HEK293 (cell line): ENCODE data around the gene RPL22.
A peak's percentile ranks its signal among the peaks of the same experiment; 100 is the strongest.

Experiments used
- FEZF1 ChIP-seq: fragments of 450-650 bp; formaldehyde crosslinking; IDR thresholded peaks from 2 replicates; pipeline ENCODE4 v1.5.1; 2016; ENCODE audit warnings: missing biosample characterization, missing genetic modification characterization
- GFI1B ChIP-seq: fragments of 450-650 bp; formaldehyde crosslinking; IDR thresholded peaks from 2 replicates; pipeline ENCODE4 v1.5.1; 2016; ENCODE audit warnings: missing biosample characterization, missing genetic modification characterization
- GLI4 ChIP-seq: fragments of 450-650 bp; formaldehyde crosslinking; IDR thresholded peaks from 2 replicates; pipeline ENCODE4 v1.5.1; 2016; ENCODE audit warnings: missing biosample characterization, missing genetic modification characterization
- GLIS2 ChIP-seq: fragments of 450-650 bp; formaldehyde crosslinking; IDR thresholded peaks from 2 replicates; pipeline ENCODE4 v1.5.1; 2016; ENCODE audit warnings: missing biosample characterization, missing genetic modification characterization
- HOXC10 ChIP-seq: sonication (generic); formaldehyde crosslinking; IDR thresholded peaks from 2 replicates; pipeline ENCODE4 v1.8.1; 2023; ENCODE audit warnings: mild to moderate bottlenecking, missing genetic modification reagents
- KLF9 ChIP-seq: fragments of 450-650 bp; formaldehyde crosslinking; IDR thresholded peaks from 2 replicates; pipeline ENCODE4 v1.5.1; 2016; ENCODE audit warnings: missing biosample characterization, missing genetic modification characterization, low read depth
- PRDM1 ChIP-seq: fragments of 450-650 bp; formaldehyde crosslinking; IDR thresholded peaks from 2 replicates; pipeline ENCODE4; 2016; ENCODE audit warnings: missing biosample characterization, missing genetic modification characterization
- RBAK ChIP-seq: fragments of 450-650 bp; formaldehyde crosslinking; IDR thresholded peaks from 2 replicates; pipeline ENCODE4 v1.5.1; 2016; ENCODE audit warnings: missing biosample characterization, missing genetic modification characterization
- REST ChIP-seq: fragments of 450-650 bp; formaldehyde crosslinking; IDR thresholded peaks from 2 replicates; pipeline ENCODE4 v1.5.1; 2016; ENCODE audit warnings: missing biosample characterization, missing genetic modification characterization
- SCRT2 ChIP-seq: fragments of 450-650 bp; formaldehyde crosslinking; IDR thresholded peaks from 2 replicates; pipeline ENCODE4 v1.5.1; 2016; ENCODE audit warnings: missing biosample characterization, missing genetic modification characterization
- TCF7L2 ChIP-seq: IDR thresholded peaks from 2 replicates; pipeline ENCODE4 v1.6.1; 2011; ENCODE audit warnings: low read depth, mild to moderate bottlenecking, inconsistent platforms, low read length, moderate library complexity, borderline replicate concordance
- TRIM28 ChIP-seq: IDR thresholded peaks from 2 replicates; pipeline ENCODE4 v1.6.1; 2011; ENCODE audit warnings: low read length, control low read depth, borderline replicate concordance
- ZBTB26 ChIP-seq: fragments of 450-650 bp; formaldehyde crosslinking; optimal IDR thresholded peaks from 2 replicates; pipeline ENCODE3; 2016; ENCODE audit warnings: missing biosample characterization, mild to moderate bottlenecking, missing genetic modification characterization
- ZBTB48 ChIP-seq: fragments of 450-650 bp; formaldehyde crosslinking; IDR thresholded peaks from 2 replicates; pipeline ENCODE4 v1.5.1; 2016; ENCODE audit warnings: missing biosample characterization, missing genetic modification characterization
- ZFP41 ChIP-seq: fragments of 450-650 bp; formaldehyde crosslinking; IDR thresholded peaks from 2 replicates; pipeline ENCODE4 v1.5.1; 2016; ENCODE audit warnings: missing biosample characterization, missing genetic modification characterization, borderline replicate concordance
- ZIC2 ChIP-seq: fragments of 450-650 bp; formaldehyde crosslinking; IDR thresholded peaks from 2 replicates; pipeline ENCODE4 v1.5.1; 2016; ENCODE audit warnings: missing biosample characterization, missing genetic modification characterization
- ZNF10 ChIP-seq: fragments of 450-650 bp; formaldehyde crosslinking; IDR thresholded peaks from 2 replicates; pipeline ENCODE4 v1.5.1; 2017; ENCODE audit warnings: missing biosample characterization, missing genetic modification characterization
- ZNF169 ChIP-seq: fragments of 450-650 bp; formaldehyde crosslinking; IDR thresholded peaks from 2 replicates; pipeline ENCODE4 v1.5.1; 2016; ENCODE audit warnings: missing biosample characterization, missing genetic modification characterization
- ZNF184 ChIP-seq: fragments of 450-650 bp; IDR thresholded peaks from 2 replicates; pipeline ENCODE4 v1.5.1; 2018; ENCODE audit warnings: missing biosample characterization, mild to moderate bottlenecking, missing genetic modification characterization
- ZNF202 ChIP-seq: fragments of 450-650 bp; formaldehyde crosslinking; IDR thresholded peaks from 2 replicates; pipeline ENCODE4 v1.5.1; 2016; ENCODE audit warnings: missing biosample characterization, missing genetic modification characterization, borderline replicate concordance
- ZNF211 ChIP-seq: fragments of 450-650 bp; formaldehyde crosslinking; IDR thresholded peaks from 2 replicates; pipeline ENCODE4 v1.5.1; 2016; ENCODE audit warnings: low read depth, missing biosample characterization, missing genetic modification characterization
- ZNF354C ChIP-seq: fragments of 450-650 bp; formaldehyde crosslinking; IDR thresholded peaks from 2 replicates; pipeline ENCODE4 v1.5.1; 2016; ENCODE audit warnings: missing biosample characterization, missing genetic modification characterization, low read depth, borderline replicate concordance
- ZNF366 ChIP-seq: fragments of 450-650 bp; formaldehyde crosslinking; conservative IDR thresholded peaks from 2 replicates; pipeline ENCODE4 v1.5.1; 2016; ENCODE audit warnings: missing biosample characterization, missing genetic modification characterization
- ZNF394 ChIP-seq: fragments of 450-650 bp; formaldehyde crosslinking; IDR thresholded peaks from 2 replicates; pipeline ENCODE4 v1.5.1; 2016; ENCODE audit warnings: missing biosample characterization, missing genetic modification characterization, mild to moderate bottlenecking, moderate library complexity, borderline replicate concordance
- ZNF416 ChIP-seq: fragments of 450-650 bp; formaldehyde crosslinking; IDR thresholded peaks from 2 replicates; pipeline ENCODE4 v1.5.1; 2016; ENCODE audit warnings: missing biosample characterization, missing genetic modification characterization
- ZNF585B ChIP-seq: fragments of 450-650 bp; formaldehyde crosslinking; IDR thresholded peaks from 2 replicates; pipeline ENCODE4 v1.5.1; 2016; ENCODE audit warnings: missing biosample characterization, missing genetic modification characterization
- ZNF670 ChIP-seq: fragments of 450-650 bp; formaldehyde crosslinking; IDR thresholded peaks from 2 replicates; pipeline ENCODE4 v1.5.1; 2016; ENCODE audit warnings: missing biosample characterization, missing genetic modification characterization, low read depth
- ZNF701 ChIP-seq: fragments of 450-650 bp; formaldehyde crosslinking; IDR thresholded peaks from 2 replicates; pipeline ENCODE4 v1.5.1; 2016; ENCODE audit warnings: missing biosample characterization, missing genetic modification characterization
- ZNF777 ChIP-seq: fragments of 450-650 bp; formaldehyde crosslinking; IDR thresholded peaks from 2 replicates; pipeline ENCODE4 v1.5.1; 2017; ENCODE audit warnings: missing biosample characterization, missing genetic modification characterization, borderline replicate concordance
- ZNF830 ChIP-seq: fragments of 450-650 bp; IDR thresholded peaks from 2 replicates; pipeline ENCODE4 v1.5.0; 2018; ENCODE audit warnings: missing biosample characterization, missing genetic modification characterization, low read depth, mild to moderate bottlenecking, moderate library complexity
- TF ChIP-seq, protein P1 (sequence below): fragments of 450-650 bp; formaldehyde crosslinking; IDR thresholded peaks from 2 replicates; pipeline ENCODE4 v1.5.0; 2017; ENCODE audit warnings: missing biosample characterization, missing genetic modification characterization, borderline replicate concordance
- TF ChIP-seq, protein P2 (sequence below): fragments of 450-650 bp; formaldehyde crosslinking; IDR thresholded peaks from 2 replicates; pipeline ENCODE4 v1.5.1; 2016; ENCODE audit warnings: missing biosample characterization, missing genetic modification characterization

The RPL22 gene

GRCh38 chr1:6178751-6179563, 20.4 kb downstream of the RPL22 start (continued):
- TF ChIP-seq REST (tag by site-specific recombination): no peak
- no peak for TF ChIP-seq GFI1B (tag by site-specific recombination)
- no peak for TF ChIP-seq KLF9 (tag by site-specific recombination)
- no peak for TF ChIP-seq TRIM28
- TF ChIP-seq ZFP41 (tag by site-specific recombination): no peak
- peak; percentile 46 for TF ChIP-seq GLIS2
- TF ChIP-seq PRDM1 (tag by site-specific recombination): no peak
- no peak for TF ChIP-seq ZNF701 (tag by site-specific recombination)
- no peak for TF ChIP-seq ZNF777 (tag by site-specific recombination)
- TF ChIP-seq, protein P1, sequence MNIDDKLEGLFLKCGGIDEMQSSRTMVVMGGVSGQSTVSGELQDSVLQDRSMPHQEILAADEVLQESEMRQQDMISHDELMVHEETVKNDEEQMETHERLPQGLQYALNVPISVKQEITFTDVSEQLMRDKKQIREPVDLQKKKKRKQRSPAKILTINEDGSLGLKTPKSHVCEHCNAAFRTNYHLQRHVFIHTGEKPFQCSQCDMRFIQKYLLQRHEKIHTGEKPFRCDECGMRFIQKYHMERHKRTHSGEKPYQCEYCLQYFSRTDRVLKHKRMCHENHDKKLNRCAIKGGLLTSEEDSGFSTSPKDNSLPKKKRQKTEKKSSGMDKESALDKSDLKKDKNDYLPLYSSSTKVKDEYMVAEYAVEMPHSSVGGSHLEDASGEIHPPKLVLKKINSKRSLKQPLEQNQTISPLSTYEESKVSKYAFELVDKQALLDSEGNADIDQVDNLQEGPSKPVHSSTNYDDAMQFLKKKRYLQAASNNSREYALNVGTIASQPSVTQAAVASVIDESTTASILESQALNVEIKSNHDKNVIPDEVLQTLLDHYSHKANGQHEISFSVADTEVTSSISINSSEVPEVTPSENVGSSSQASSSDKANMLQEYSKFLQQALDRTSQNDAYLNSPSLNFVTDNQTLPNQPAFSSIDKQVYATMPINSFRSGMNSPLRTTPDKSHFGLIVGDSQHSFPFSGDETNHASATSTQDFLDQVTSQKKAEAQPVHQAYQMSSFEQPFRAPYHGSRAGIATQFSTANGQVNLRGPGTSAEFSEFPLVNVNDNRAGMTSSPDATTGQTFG (tag by site-specific recombination): no peak
- no peak for TF ChIP-seq GLI4 (tag by site-specific recombination)
- no peak for TF ChIP-seq RBAK (tag by site-specific recombination)
- peak; percentile 63 for TF ChIP-seq ZIC2 (tag by site-specific recombination)
- no peak for TF ChIP-seq ZNF416 (tag by site-specific recombination)
- TF ChIP-seq ZNF585B (tag by site-specific recombination): no peak
- no peak for TF ChIP-seq ZNF830 (tag by site-specific recombination)
- no peak for TF ChIP-seq ZNF10 (tag by site-specific recombination)
- TF ChIP-seq ZBTB48: peak; percentile 11; the same call in 1 of the 2 replicates
- TF ChIP-seq ZNF670 (tag by site-specific recombination): no peak
- no peak for TF ChIP-seq ZNF394
- TF ChIP-seq ZNF184 (tag by site-specific recombination): no peak
- no peak for TF ChIP-seq ZNF354C
- no peak for TF ChIP-seq FEZF1 (tag by site-specific recombination)
- no peak for TF ChIP-seq SCRT2 (tag by site-specific recombination)
- TF ChIP-seq TCF7L2: no peak
- no peak for TF ChIP-seq ZNF169 (tag by site-specific recombination)
- TF ChIP-seq ZNF211 (tag by site-specific recombination): no peak
- no peak for TF ChIP-seq ZNF202 (tag by site-specific recombination)
- no peak for TF ChIP-seq ZNF366 (tag by site-specific recombination)
- TF ChIP-seq HOXC10: no peak
- TF ChIP-seq ZBTB26: peak; percentile 55
- TF ChIP-seq, protein P2, sequence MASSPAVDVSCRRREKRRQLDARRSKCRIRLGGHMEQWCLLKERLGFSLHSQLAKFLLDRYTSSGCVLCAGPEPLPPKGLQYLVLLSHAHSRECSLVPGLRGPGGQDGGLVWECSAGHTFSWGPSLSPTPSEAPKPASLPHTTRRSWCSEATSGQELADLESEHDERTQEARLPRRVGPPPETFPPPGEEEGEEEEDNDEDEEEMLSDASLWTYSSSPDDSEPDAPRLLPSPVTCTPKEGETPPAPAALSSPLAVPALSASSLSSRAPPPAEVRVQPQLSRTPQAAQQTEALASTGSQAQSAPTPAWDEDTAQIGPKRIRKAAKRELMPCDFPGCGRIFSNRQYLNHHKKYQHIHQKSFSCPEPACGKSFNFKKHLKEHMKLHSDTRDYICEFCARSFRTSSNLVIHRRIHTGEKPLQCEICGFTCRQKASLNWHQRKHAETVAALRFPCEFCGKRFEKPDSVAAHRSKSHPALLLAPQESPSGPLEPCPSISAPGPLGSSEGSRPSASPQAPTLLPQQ (tag by site-specific recombination): peak; percentile 80
